Hepatocyte (in vitro differentiated cells): ENCODE results near the gene SYTL4.

Source experiments
- CTCF ChIP-seq: fragments of 200-600 bp; sonication (generic); IDR thresholded peaks from 2 replicates; pipeline ENCODE4 v1.5.1; 2016; ENCODE audit warnings: antibody characterized with exemption, mild to moderate bottlenecking; ENCODE audit not compliant: poor library complexity
- EZH2 ChIP-seq: fragments of 200-600 bp; sonication (generic); IDR thresholded peaks from 2 replicates; pipeline ENCODE4 v1.6.1; 2016; ENCODE audit warnings: antibody characterized with exemption, mild to moderate bottlenecking, borderline replicate concordance
- EZH2phosphoT487 ChIP-seq: fragments of 200-600 bp; sonication (generic); IDR thresholded peaks from one replicate; pipeline ENCODE4 v1.6.1; 2018; ENCODE audit warnings: antibody characterized with exemption, mild to moderate bottlenecking, low read depth, moderate library complexity; ENCODE audit not compliant: unreplicated experiment, severe bottlenecking

GRCh38 chrX:100745806-100746537, 14.1 kb upstream of the SYTL4 start:
- TF ChIP-seq CTCF (no peak), EZH2phosphoT487 (no peak), EZH2 (no peak)
